HepG2 (cell line): Measurements from ENCODE around the gene FAM169A. TPM values are rescaled to one million over a fixed set of nuclear protein-coding genes. Genes with fewer than 3 reads are reported as not detected.

Experiments
- ARID5B ChIP-seq: IDR thresholded peaks from 2 replicates; pipeline ENCODE4 v1.4.0; 2020; ENCODE audit warnings: mild to moderate bottlenecking, missing genetic modification reagents
- ARNTL ChIP-seq: sonication (generic); formaldehyde crosslinking; IDR thresholded peaks from 2 replicates; pipeline ENCODE4 v1.4.0; 2020; ENCODE audit warnings: mild to moderate bottlenecking, missing genetic modification reagents
- ATF2 ChIP-seq: sonication (generic); formaldehyde crosslinking; IDR thresholded peaks from 2 replicates; pipeline ENCODE4 v1.4.0; 2020; ENCODE audit warnings: missing genetic modification reagents
- FOXP4 ChIP-seq: sonication (generic); formaldehyde crosslinking; IDR thresholded peaks from 2 replicates; pipeline ENCODE4 v1.4.0; 2020; ENCODE audit warnings: missing genetic modification reagents
- GTF2F1 ChIP-seq: fragments of 150-350 bp; IDR thresholded peaks from 2 replicates; pipeline ENCODE4 v1.6.1; 2014; ENCODE audit warnings: low read length
- HMGXB4 ChIP-seq, 2 experiments: sonication (generic) in 1 of 2; formaldehyde crosslinking in 1 of 2; IDR thresholded peaks; 2 replicates each; pipeline versions ENCODE4 v1.4.0 to v1.6.1; 2018 to 2020; ENCODE audit warnings: missing genetic modification reagents in 2 of 2, borderline replicate concordance in 1 of 2, low read depth in 1 of 2, mild to moderate bottlenecking in 1 of 2, missing biosample characterization in 1 of 2
- KAT8 ChIP-seq: IDR thresholded peaks from 2 replicates; pipeline ENCODE4 v1.6.1; 2016; ENCODE audit warnings: missing genetic modification reagents, missing compliant biosample characterization
- ZMYM4 ChIP-seq: sonication (generic); formaldehyde crosslinking; IDR thresholded peaks from 2 replicates; pipeline ENCODE4 v1.8.1; 2023; ENCODE audit warnings: mild to moderate bottlenecking, missing genetic modification reagents
- ZNF503 ChIP-seq: sonication (generic); formaldehyde crosslinking; IDR thresholded peaks from 2 replicates; pipeline ENCODE4 v1.4.0; 2020; ENCODE audit warnings: missing genetic modification reagents
- ZNF7 ChIP-seq: IDR thresholded peaks from 2 replicates; pipeline ENCODE4 v1.6.1; 2016; ENCODE audit warnings: missing biosample characterization, missing genetic modification reagents
- ZNF800 ChIP-seq: sonication (generic); formaldehyde crosslinking; IDR thresholded peaks from 2 replicates; pipeline ENCODE4 v1.4.0; 2020; ENCODE audit warnings: missing genetic modification reagents
- ZSCAN20 ChIP-seq: sonication (generic); formaldehyde crosslinking; IDR thresholded peaks from 2 replicates; pipeline ENCODE4 v1.4.0; 2020; ENCODE audit warnings: missing genetic modification reagents, mild to moderate bottlenecking, borderline replicate concordance
- polyA plus RNA-seq, 8 experiments: library from polyadenylated mRNA; depleted of rRNA in 3 of 8; stranded (reverse) in 7 of 8; unstranded in 1 of 8; fragments of >200 nt; fragmentation: Illumina TruSeq in 4 of 8; extraction: Trizol in 4 of 8; gene quantifications; 2 replicates each; pipeline versions ENCODE4 v1.2.1 to v1.2.3, GENCODE V29; 2011 to 2016; ENCODE audit warnings: low read depth in 4 of 8, missing spikeins in 1 of 8, mixed read lengths in 1 of 8; ENCODE audit not compliant: insufficient read depth in 1 of 8
- total RNA-seq, 5 experiments: library from RNA; depleted of rRNA; stranded (reverse); fragments of >200 nt; fragmentation: Illumina TruSeq; extraction: Trizol; gene quantifications; 2 replicates each; pipeline ENCODE4 v1.2.3, GENCODE V29; 2016; ENCODE audit warnings: low read depth in 1 of 5

The FAM169A gene
- total and polyA plus RNA-seq, 2 of the 13 experiments (the other 11 are each of a cell fraction or from before 2014, with no cell fraction given) = 21.1 to 110 TPM

GRCh38 chr5:74866596-74867162 is 492 bp upstream of the FAM169A start (continued):
- TF ChIP-seq ZMYM4 (CRISPR knock-in tag) = peak; percentile 30; the same call in 1 of the 2 replicates
- peak; percentile 64; the same call in 1 of the 2 replicates for TF ChIP-seq ATF2 (CRISPR knock-in tag)
- TF ChIP-seq HMGXB4 (CRISPR knock-in tag; IDR thresholded peaks at IDR 0.05; ENCODE audit: borderline replicate concordance in 1 of 2, low read depth in 1 of 2) = peak; percentile 60 to 61; a peak in 3 of 4 replicates
- peak; percentile 76; the same call in 1 of the 2 replicates for TF ChIP-seq ZNF800
- peak; percentile 30; the same call in 1 of the 2 replicates for TF ChIP-seq KAT8
- peak; percentile 68; the same call in 1 of the 2 replicates for TF ChIP-seq ZNF503 (CRISPR knock-in tag)
- 0 out of 2 replicates have a peak, but pooled peaks have one; percentile 28 for TF ChIP-seq GTF2F1
- peak; percentile 81 for TF ChIP-seq FOXP4 (CRISPR knock-in tag)
- TF ChIP-seq ZNF7 (CRISPR knock-in tag) = no peak
- TF ChIP-seq ZSCAN20 (CRISPR knock-in tag) = peak; percentile 85
- peak; percentile 90 for TF ChIP-seq ARID5B (CRISPR knock-in tag)
- no peak for TF ChIP-seq ARNTL (CRISPR knock-in tag)
